ENCODE results near the gene DUS1L. TPM values are rescaled to one million over a fixed set of nuclear protein-coding genes. Genes with fewer than 3 reads are reported as not detected.

The DUS1L gene
- total and polyA plus RNA-seq, 12 donors, result 34.1 to 191 (median 44.1) TPM

GRCh38 chr17:82097919-82098168 lies 32.2 kb upstream of the DUS1L start:
- H3K4me1 ChIP-seq, result peaks cover 13 to 43% (median 30%) of the 10 kb centered on the region in 9 donors
- ATAC-seq, result no peak

GRCh38 chr17:82097184-82097918 lies 31.7 kb upstream of the DUS1L start:
- intact Hi-C loops (cut with DNase I), result loop anchor here in 3 of 10 donors (5.0 kb wide), 2 partner anchors 45 to 60 kb away; partner anchors contain the start of genes DCXR (in 2 of the 3), GPS1 (in 1 of the 3) and RFNG (in 1 of the 3)
- H3K36me3 ChIP-seq, result peaks cover 0 to 40% (median 24%) of the 10 kb centered on the region in 9 donors
- no peaks in the 10 kb centered on the region for H3K9me3 ChIP-seq
- WGBS, 2 donors, result 3 to 4% methylated on average over 64 to 77 of the region's 77 CpGs
- peak in 1 of 2 donors; percentile 33 for DNase-seq
- ATAC-seq, result peak in 2 of 8 donors; percentile 0 to 5
- no peaks in the 10 kb centered on the region for H3K27me3 ChIP-seq
- H3K4me1 ChIP-seq, result peaks cover 13 to 43% (median 30%) of the 10 kb centered on the region in 9 donors
- H3K4me3 ChIP-seq, result peak overlapping the region; percentile 65 to 93 (median 86)
- peak overlapping the region; percentile 89 to 100 (median 95) for H3K27ac ChIP-seq
- no peak for TF ChIP-seq CTCF (IDR thresholded peaks at IDR 0.05)

More at GRCh38 chr17:82097919-82098168, 32.2 kb upstream of the DUS1L start:
- Histone ChIP-seq H3K27ac (peak overlapping the region; percentile 89 to 100 (median 95)), H3K36me3 (peaks cover 0 to 35% (median 19%) of the 10 kb centered on the region in 9 donors), H3K9me3 (no peaks in the 10 kb centered on the region), H3K27me3 (no peaks in the 10 kb centered on the region), H3K4me3 (peak overlapping the region; percentile 65 to 93 (median 86))
- TF ChIP-seq CTCF (IDR thresholded peaks at IDR 0.05), result no peak
- 0% methylated on average over 17 to 36 of the region's 36 CpGs for WGBS, 2 donors
- DNase-seq, result no peak
- intact Hi-C loops (cut with DNase I), result loop anchor here in 4 of 10 donors (1.0 to 5.0 kb wide), 3 partner anchors 46 to 61 kb away; partner anchors contain the start of genes DCXR (in 3 of the 4), GPS1 (in 1 of the 4) and RFNG (in 1 of the 4)

GRCh38 chr17:82096709-82097183 lies 31.1 kb upstream of the DUS1L start:
- intact Hi-C loops (cut with DNase I), result loop anchor here in 3 of 10 donors (5.0 kb wide), 2 partner anchors 44 to 59 kb away; partner anchors contain the start of genes DCXR (in 2 of the 3), GPS1 (in 1 of the 3) and RFNG (in 1 of the 3)
- no peaks in the 10 kb centered on the region for H3K27me3 ChIP-seq
- peak overlapping the region; percentile 65 to 93 (median 86) for H3K4me3 ChIP-seq
- H3K36me3 ChIP-seq, result peaks cover 0 to 46% (median 28%) of the 10 kb centered on the region in 9 donors
- H3K4me1 ChIP-seq, result peaks cover 13 to 43% (median 30%) of the 10 kb centered on the region in 9 donors
- ATAC-seq (no peak), DNase-seq (no peak)
- 70 to 74% methylated on average over 8 of the region's 8 CpGs for WGBS, 2 donors
- peak overlapping the region in 5 of 10 donors; percentile 89 to 97 (median 94) for H3K27ac ChIP-seq
- no peaks in the 10 kb centered on the region for H3K9me3 ChIP-seq
- no peak for TF ChIP-seq CTCF (IDR thresholded peaks at IDR 0.05)
